Stimulated activated CD8-positive, alpha-beta memory T cell treated with anti-CD3 and anti-CD28 coated beads, Interleukin-2, amount 100 ng/mL, for 1 hour (primary cell): ENCODE results near the gene RSRC1.

ENCODE experiments used
- DNase-seq, 2 donors: peaks; one replicate each; pipeline ENCODE4 v3.0.0-alpha.2; 2020; ENCODE audit warnings: low read depth in 2 of 2

The RSRC1 gene

GRCh38 chr3:158574646-158575045, 464.8 kb downstream of the RSRC1 start:
- DNase-seq: no peak

GRCh38 chr3:158590223-158590622, 480.3 kb downstream of the RSRC1 start:
- DNase-seq: no peak
